GM12872 (cell line): ENCODE measurements around the gene MEAF6.

Experiments
- CTCF ChIP-seq: IDR thresholded peaks from 3 replicates; pipeline ENCODE4 v1.5.1; 2011; ENCODE audit warnings: low read depth, mild to moderate bottlenecking, low read length, moderate library complexity; ENCODE audit not compliant: insufficient read depth

The MEAF6 gene

GRCh38 chr1:37474697-37475379 lies 39.7 kb downstream of the MEAF6 start:
- no peak for TF ChIP-seq CTCF

- TF ChIP-seq CTCF: no peak
Measured at GRCh38 chr1:37474046-37474696, 40.4 kb downstream of the MEAF6 start, which contains the start of gene ZC3H12A. Gene ZC3H12A, plus strand, starts transcription at chr1:37474580. Its CDS starts 917 bp downstream, at chr1:37475497.

GRCh38 chr1:37473431-37474045 lies 41.0 kb downstream of the MEAF6 start:
- no peak; the same call in 2 of the 3 replicates for TF ChIP-seq CTCF

GRCh38 chr1:37472994-37473393 lies 41.6 kb downstream of the MEAF6 start:
- no peak for TF ChIP-seq CTCF

- no peak for TF ChIP-seq CTCF
Measured at GRCh38 chr1:37472281-37472680, 42.3 kb downstream of the MEAF6 start.

- TF ChIP-seq CTCF: no peak
Measured at GRCh38 chr1:37471345-37472231, 43.0 kb downstream of the MEAF6 start.

GRCh38 chr1:37469386-37469785 lies 45.2 kb downstream of the MEAF6 start:
- no peak for TF ChIP-seq CTCF
